OCI-LY7 (cell line): Measurements from ENCODE around the gene CLMP.

ENCODE experiments used
- EZH2phosphoT487 ChIP-seq: fragments of 200-600 bp; sonication (generic); IDR thresholded peaks from 2 replicates; pipeline ENCODE4 v1.6.1; 2018; ENCODE audit warnings: low read depth, borderline replicate concordance, mild to moderate bottlenecking, mixed run types, antibody characterized with exemption, low read length, moderate library complexity, mixed read lengths
- TF ChIP-seq, protein P1 (sequence below): fragments of 200-600 bp; sonication (generic); conservative IDR thresholded peaks from 2 replicates; pipeline ENCODE4 v1.5.1; 2014; ENCODE audit warnings: mild to moderate bottlenecking, antibody characterized with exemption, low read length, moderate library complexity, mixed read lengths

DNA sequence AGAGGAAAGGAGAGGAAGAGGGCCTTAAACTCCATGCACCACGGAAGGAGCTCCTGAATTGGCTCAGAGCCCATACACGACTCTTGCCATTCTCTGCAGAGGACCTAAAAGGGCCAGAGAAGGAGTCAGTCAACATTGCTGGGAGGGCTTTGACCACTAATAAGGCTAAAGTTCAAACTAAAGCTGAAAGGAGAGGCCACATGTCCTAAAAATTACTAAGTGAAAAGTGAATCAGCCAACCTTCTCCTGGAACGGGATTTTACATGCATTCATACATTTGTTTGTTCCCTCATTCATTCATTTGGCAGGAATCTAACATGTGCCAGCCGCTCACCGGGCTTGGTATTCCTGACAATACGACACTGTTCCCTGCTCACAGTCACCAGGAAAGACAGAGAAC is 10.5 kb downstream of the CLMP start:
- TF ChIP-seq EZH2phosphoT487 = no peak
- TF ChIP-seq, protein P1, sequence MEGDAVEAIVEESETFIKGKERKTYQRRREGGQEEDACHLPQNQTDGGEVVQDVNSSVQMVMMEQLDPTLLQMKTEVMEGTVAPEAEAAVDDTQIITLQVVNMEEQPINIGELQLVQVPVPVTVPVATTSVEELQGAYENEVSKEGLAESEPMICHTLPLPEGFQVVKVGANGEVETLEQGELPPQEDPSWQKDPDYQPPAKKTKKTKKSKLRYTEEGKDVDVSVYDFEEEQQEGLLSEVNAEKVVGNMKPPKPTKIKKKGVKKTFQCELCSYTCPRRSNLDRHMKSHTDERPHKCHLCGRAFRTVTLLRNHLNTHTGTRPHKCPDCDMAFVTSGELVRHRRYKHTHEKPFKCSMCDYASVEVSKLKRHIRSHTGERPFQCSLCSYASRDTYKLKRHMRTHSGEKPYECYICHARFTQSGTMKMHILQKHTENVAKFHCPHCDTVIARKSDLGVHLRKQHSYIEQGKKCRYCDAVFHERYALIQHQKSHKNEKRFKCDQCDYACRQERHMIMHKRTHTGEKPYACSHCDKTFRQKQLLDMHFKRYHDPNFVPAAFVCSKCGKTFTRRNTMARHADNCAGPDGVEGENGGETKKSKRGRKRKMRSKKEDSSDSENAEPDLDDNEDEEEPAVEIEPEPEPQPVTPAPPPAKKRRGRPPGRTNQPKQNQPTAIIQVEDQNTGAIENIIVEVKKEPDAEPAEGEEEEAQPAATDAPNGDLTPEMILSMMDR = no peak
